Body of pancreas (tissue), 4 donors: ENCODE results near the gene VAV2.

Source experiments
- POLR2A ChIP-seq, 3 donors: fragments of 450-650 bp; IDR thresholded peaks; one replicate each; pipeline ENCODE4 v1.6.1; 2016; ENCODE audit warnings: antibody characterized with exemption in 3 of 3, mild to moderate bottlenecking in 2 of 3
- TF ChIP-seq, protein P1 (sequence below), 7 experiments: fragments of 450-650 bp in 4 of 7; fragments of 200-600 bp in 3 of 7; sonication (generic) in 3 of 7; IDR thresholded peaks; one replicate each; pipeline ENCODE4 v1.5.1; 2016 to 2019; ENCODE audit warnings: antibody characterized with exemption in 7 of 7

DNA sequence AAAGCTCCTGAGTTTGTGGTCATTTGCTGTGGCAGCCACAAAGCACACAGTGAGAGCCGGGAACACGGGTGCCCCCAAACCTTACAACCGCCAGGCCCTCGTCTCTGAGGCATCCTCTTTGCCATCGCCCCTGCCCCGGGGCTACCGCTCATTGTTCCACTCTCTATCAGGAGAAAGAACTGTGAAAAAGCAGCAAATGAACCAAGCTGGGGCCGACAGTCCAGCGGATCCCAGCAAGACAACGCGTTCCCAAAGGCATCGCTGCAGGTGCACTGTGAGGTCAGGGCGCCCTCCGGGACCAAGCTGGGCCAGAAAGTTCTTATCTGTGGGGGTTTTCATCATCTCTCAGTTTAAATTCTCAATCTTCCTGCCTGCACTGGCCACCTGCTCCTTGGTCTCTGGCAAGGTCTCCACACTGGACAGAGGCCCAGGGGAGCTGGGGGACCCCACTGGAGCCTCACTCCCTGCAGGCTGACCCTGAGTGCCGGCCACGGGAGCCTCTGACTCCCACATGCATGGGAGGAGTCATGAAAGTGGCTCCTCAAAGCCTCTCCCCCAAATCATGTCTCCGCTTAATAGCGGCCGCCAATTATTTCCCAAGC is 32.1 kb downstream of the VAV2 start:
- TF ChIP-seq, protein P1, sequence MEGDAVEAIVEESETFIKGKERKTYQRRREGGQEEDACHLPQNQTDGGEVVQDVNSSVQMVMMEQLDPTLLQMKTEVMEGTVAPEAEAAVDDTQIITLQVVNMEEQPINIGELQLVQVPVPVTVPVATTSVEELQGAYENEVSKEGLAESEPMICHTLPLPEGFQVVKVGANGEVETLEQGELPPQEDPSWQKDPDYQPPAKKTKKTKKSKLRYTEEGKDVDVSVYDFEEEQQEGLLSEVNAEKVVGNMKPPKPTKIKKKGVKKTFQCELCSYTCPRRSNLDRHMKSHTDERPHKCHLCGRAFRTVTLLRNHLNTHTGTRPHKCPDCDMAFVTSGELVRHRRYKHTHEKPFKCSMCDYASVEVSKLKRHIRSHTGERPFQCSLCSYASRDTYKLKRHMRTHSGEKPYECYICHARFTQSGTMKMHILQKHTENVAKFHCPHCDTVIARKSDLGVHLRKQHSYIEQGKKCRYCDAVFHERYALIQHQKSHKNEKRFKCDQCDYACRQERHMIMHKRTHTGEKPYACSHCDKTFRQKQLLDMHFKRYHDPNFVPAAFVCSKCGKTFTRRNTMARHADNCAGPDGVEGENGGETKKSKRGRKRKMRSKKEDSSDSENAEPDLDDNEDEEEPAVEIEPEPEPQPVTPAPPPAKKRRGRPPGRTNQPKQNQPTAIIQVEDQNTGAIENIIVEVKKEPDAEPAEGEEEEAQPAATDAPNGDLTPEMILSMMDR (IDR thresholded peaks at IDR 0.05): no peak
- no peak for TF ChIP-seq POLR2A (IDR thresholded peaks at IDR 0.05)
